Kidney (tissue), 14 donors: Measurements from ENCODE around the gene AMDHD2. TPM values are rescaled to one million over a fixed set of nuclear protein-coding genes. Genes with fewer than 3 reads are reported as not detected.

ENCODE experiments used
- DNase-seq, 5 donors: peaks; one replicate each; pipeline ENCODE4 v3.0.0-alpha.2; 2013 to 2020
- FAIRE-seq: peaks from 2 replicates; lab custom pipeline; 2012; peaks lifted over from hg19 to GRCh38; lab: Jason Lieb, UNC
- H3K27ac ChIP-seq, 2 donors: one replicate each; pipeline ENCODE4 v1.7.0; 2013; ENCODE audit warnings: low read depth in 2 of 2, low read length in 2 of 2, inconsistent platforms in 1 of 2
- H3K27me3 ChIP-seq: one replicate; pipeline ENCODE4 v1.7.1; 2013; ENCODE audit warnings: low read length, inconsistent platforms; ENCODE audit not compliant: control insufficient read depth, insufficient read depth
- H3K36me3 ChIP-seq, 3 donors: one replicate each; pipeline versions ENCODE4 v1.7.0 to v1.7.1; 2013; ENCODE audit warnings: low read length in 3 of 3, control low read depth in 1 of 3, inconsistent platforms in 1 of 3; ENCODE audit not compliant: insufficient read depth in 3 of 3, control insufficient read depth in 2 of 3
- H3K4me1 ChIP-seq, 3 donors: one replicate each; pipeline versions ENCODE4 v1.7.0 to v1.7.1; 2013; ENCODE audit warnings: low read length in 3 of 3, inconsistent platforms in 1 of 3, low read depth in 1 of 3; ENCODE audit not compliant: control insufficient read depth in 2 of 3, insufficient read depth in 2 of 3
- H3K4me3 ChIP-seq, 3 donors: one replicate each; pipeline versions ENCODE4 v1.7.0 to v1.8.1; 2013; ENCODE audit warnings: low read length in 3 of 3, control low read depth in 1 of 3, inconsistent platforms in 1 of 3
- H3K9ac ChIP-seq, 3 donors: one replicate each; pipeline versions ENCODE4 v1.7.0 to v1.7.1; 2013; ENCODE audit warnings: low read length in 3 of 3, control low read depth in 1 of 3, inconsistent platforms in 1 of 3
- H3K9me3 ChIP-seq, 3 donors: one replicate each; pipeline versions ENCODE4 v1.7.0 to v1.7.1; 2013; ENCODE audit warnings: low read length in 3 of 3, control low read depth in 1 of 3, inconsistent platforms in 1 of 3; ENCODE audit not compliant: control insufficient read depth in 2 of 3, insufficient read depth in 1 of 3
- CTCF ChIP-seq: IDR thresholded peaks from 3 replicates; pipeline ENCODE4 v1.5.1; 2012; ENCODE audit warnings: mild to moderate bottlenecking, moderate library complexity, borderline replicate concordance; ENCODE audit not compliant: insufficient read depth; ENCODE audit errors: extremely low read depth
- intact Hi-C: fragments of 100-400 bp; cut with DNase I; formaldehyde crosslinking; loops from one replicate; pipeline ENCODE4 v1.11.1; 2022
- polyA plus RNA-seq: library from polyadenylated mRNA; stranded (reverse); fragments of 350-450 nt; fragmentation: Illumina TruSeq; extraction: RNeasy Lipid Tissue Mini Kit (QIAGEN cat#74804); gene quantifications from one replicate; pipeline ENCODE4 v1.2.3, GENCODE V29; 2014; ENCODE audit warnings: low read depth, low replicate concordance; ENCODE audit not compliant: insufficient read depth
- total RNA-seq: library from RNA; stranded (reverse); fragmentation: NEBNext Ultra II Directional; extraction: Animal tissue kit (Norgen Biotek cat#: 25700); gene quantifications from one replicate; pipeline ENCODE4 v1.2.1, GENCODE V29; 2021
- donor health status: control.
- donor health status: control.
- donor health status: control.
- donor health status: control.
- donor health status: control.
- donor health status: DM: yes; HTN: yes; CAD: no.
- donor health status: Normal renal cell carcinoma (clear cell type).

Gene AMDHD2
- total and polyA plus RNA-seq, 2 donors from 2014 or later, result 51.8 to 52.1 TPM

GRCh38 chr16:2493605-2494004, 26.6 kb upstream of the AMDHD2 start:
- Histone ChIP-seq H3K36me3 (peaks cover 0 to 3% (median 0%) of the 10 kb centered on the region in 3 donors), H3K27ac (peak overlapping the region; percentile 16 to 70), H3K4me1 (peaks cover 0 to 43% (median 18%) of the 10 kb centered on the region in 3 donors), H3K27me3 (no peaks in the 10 kb centered on the region), H3K9ac (no peak overlapping the region), H3K9me3 (no peaks in the 10 kb centered on the region), H3K4me3 (no peak overlapping the region)
- DNase-seq (no peak), FAIRE-seq (no peak)
- TF ChIP-seq CTCF, result no peak
- intact Hi-C loops, result no loop called here

GRCh38 chr16:2494616-2495015, 25.6 kb upstream of the AMDHD2 start:
- DNase-seq (no peak), FAIRE-seq (no peak)
- H3K4me1 ChIP-seq, result peaks cover 0 to 47% (median 18%) of the 10 kb centered on the region in 3 donors
- no peak overlapping the region for H3K4me3 ChIP-seq
- no peaks in the 10 kb centered on the region for H3K9me3 ChIP-seq
- H3K27me3 ChIP-seq, result no peaks in the 10 kb centered on the region
- intact Hi-C loops, result no loop called here
- no peak overlapping the region for H3K9ac ChIP-seq
- TF ChIP-seq CTCF, result no peak
- H3K36me3 ChIP-seq, result peaks cover 0 to 2% (median 0%) of the 10 kb centered on the region in 3 donors
- H3K27ac ChIP-seq, result peak overlapping the region; percentile 10 to 70

GRCh38 chr16:2495041-2495440, 25.1 kb upstream of the AMDHD2 start:
- intact Hi-C loops, result no loop called here
- Histone ChIP-seq H3K27me3 (no peaks in the 10 kb centered on the region), H3K9ac (no peak overlapping the region), H3K27ac (no peak overlapping the region), H3K4me1 (peaks cover 0 to 47% (median 18%) of the 10 kb centered on the region in 3 donors), H3K9me3 (no peaks in the 10 kb centered on the region), H3K4me3 (no peak overlapping the region), H3K36me3 (no peaks in the 10 kb centered on the region)
- FAIRE-seq (no peak), DNase-seq (no peak)
- no peak for TF ChIP-seq CTCF
